ENCODE data around the gene LHX4.

- TF ChIP-seq, protein P1, sequence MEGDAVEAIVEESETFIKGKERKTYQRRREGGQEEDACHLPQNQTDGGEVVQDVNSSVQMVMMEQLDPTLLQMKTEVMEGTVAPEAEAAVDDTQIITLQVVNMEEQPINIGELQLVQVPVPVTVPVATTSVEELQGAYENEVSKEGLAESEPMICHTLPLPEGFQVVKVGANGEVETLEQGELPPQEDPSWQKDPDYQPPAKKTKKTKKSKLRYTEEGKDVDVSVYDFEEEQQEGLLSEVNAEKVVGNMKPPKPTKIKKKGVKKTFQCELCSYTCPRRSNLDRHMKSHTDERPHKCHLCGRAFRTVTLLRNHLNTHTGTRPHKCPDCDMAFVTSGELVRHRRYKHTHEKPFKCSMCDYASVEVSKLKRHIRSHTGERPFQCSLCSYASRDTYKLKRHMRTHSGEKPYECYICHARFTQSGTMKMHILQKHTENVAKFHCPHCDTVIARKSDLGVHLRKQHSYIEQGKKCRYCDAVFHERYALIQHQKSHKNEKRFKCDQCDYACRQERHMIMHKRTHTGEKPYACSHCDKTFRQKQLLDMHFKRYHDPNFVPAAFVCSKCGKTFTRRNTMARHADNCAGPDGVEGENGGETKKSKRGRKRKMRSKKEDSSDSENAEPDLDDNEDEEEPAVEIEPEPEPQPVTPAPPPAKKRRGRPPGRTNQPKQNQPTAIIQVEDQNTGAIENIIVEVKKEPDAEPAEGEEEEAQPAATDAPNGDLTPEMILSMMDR (IDR thresholded peaks at IDR 0.05): no peak
- TF ChIP-seq POLR2AphosphoS5 (IDR thresholded peaks at IDR 0.05) (no peak), POLR2A (IDR thresholded peaks at IDR 0.05) (no peak)
Measured at GRCh38 chr1:180312926-180313325, 82.9 kb downstream of the LHX4 start.

All from transverse colon (tissue), 4 donors.